GM13976 (cell line): Measurements from ENCODE around the gene TBL1XR1.

Source experiments
- DNase-seq: peaks from one replicate; pipeline ENCODE4 v3.0.0; 2012; ENCODE audit warnings: low spot score
- in situ Hi-C: fragments of 300-500 bp; cut with MboI; formaldehyde crosslinking; loops from one replicate; pipeline ENCODE4 v1.12.0; 2022; ENCODE audit warnings: low sequenced_read_pairs, mixed read lengths, inconsistent platforms; ENCODE audit not compliant: unreplicated experiment
- TF ChIP-seq, protein P1 (sequence below): IDR thresholded peaks from 2 replicates; pipeline ENCODE4 v1.5.1; 2012; ENCODE audit warnings: borderline replicate concordance, mild to moderate bottlenecking; ENCODE audit not compliant: insufficient read depth; ENCODE audit errors: extremely low read depth, missing control alignments, control extremely low read depth

Gene TBL1XR1

DNA sequence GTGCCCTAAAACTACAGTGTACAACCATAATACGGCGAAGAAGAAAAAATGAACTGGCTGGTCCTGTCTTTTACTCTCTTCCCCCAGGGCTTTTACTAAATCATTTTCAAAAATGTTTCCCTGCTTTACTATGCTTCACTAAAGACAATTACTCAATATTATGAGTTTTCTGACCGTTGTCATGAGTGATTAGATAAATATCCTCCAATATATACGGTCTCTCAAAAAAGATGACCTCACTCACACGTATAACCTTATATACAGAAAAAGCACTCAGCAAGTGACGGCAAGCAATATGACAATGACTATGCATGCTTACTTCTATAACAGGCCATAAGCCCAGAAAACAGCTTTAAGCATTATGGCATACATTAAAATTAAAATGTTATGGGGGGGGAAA, 60.5 kb downstream of the TBL1XR1 start:
- no peak for DNase-seq
- TF ChIP-seq, protein P1, sequence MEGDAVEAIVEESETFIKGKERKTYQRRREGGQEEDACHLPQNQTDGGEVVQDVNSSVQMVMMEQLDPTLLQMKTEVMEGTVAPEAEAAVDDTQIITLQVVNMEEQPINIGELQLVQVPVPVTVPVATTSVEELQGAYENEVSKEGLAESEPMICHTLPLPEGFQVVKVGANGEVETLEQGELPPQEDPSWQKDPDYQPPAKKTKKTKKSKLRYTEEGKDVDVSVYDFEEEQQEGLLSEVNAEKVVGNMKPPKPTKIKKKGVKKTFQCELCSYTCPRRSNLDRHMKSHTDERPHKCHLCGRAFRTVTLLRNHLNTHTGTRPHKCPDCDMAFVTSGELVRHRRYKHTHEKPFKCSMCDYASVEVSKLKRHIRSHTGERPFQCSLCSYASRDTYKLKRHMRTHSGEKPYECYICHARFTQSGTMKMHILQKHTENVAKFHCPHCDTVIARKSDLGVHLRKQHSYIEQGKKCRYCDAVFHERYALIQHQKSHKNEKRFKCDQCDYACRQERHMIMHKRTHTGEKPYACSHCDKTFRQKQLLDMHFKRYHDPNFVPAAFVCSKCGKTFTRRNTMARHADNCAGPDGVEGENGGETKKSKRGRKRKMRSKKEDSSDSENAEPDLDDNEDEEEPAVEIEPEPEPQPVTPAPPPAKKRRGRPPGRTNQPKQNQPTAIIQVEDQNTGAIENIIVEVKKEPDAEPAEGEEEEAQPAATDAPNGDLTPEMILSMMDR: no peak
- in situ Hi-C loops: no loop called here

DNA sequence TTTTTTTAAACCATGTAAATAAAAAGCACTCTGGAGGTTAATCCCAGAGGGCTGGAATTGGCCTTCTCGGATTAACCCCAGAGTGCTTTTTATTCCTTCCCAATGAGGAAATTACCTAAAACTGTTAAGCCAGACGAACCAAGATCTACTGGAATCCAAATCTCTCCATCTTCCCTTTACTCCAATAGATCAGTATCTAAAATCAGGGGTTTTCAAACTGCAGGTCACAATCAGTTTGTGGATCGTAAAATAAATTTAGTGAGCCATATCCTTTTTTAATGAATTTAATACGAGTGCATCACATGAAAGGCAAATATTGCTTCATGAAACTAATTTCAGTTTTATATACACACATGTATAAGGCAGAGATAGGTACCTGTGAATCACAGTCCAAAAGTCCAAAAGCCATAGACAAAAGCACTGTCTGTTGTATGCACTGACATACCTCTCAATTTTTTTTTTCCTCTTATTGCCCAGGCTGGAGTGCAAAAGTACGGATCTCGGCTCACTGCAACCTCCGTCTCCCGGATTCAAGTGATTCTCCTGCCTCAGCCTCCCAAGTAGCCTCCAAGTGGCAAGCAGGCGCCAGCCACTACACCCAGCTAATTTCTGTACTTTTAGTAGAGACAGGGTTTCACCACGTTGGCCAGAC, 61.3 kb downstream of the TBL1XR1 start:
- DNase-seq: no peak
- TF ChIP-seq, protein P1: no peak
- in situ Hi-C loops: no loop called here

DNA sequence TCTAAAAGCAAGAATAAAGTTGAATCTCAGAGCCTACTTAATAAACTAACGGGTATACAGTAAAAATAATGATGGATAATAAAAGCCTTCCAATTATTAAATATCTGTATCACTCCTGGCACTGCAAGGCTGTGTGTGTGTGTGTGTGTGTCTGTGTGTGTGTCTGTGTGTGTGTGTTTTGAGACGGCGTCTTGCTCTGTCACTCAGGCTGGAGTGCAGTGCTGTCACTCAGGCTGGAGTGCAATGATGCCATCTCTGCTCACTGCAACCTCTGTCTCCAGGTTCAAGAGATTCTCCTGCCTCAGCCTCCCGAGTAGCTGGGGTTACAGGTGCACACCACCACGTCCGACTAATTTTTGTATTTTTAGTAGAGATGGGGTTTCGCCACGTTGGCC, 62.5 kb downstream of the TBL1XR1 start:
- in situ Hi-C loops: no loop called here
- DNase-seq: no peak
- TF ChIP-seq, protein P1: no peak

DNA sequence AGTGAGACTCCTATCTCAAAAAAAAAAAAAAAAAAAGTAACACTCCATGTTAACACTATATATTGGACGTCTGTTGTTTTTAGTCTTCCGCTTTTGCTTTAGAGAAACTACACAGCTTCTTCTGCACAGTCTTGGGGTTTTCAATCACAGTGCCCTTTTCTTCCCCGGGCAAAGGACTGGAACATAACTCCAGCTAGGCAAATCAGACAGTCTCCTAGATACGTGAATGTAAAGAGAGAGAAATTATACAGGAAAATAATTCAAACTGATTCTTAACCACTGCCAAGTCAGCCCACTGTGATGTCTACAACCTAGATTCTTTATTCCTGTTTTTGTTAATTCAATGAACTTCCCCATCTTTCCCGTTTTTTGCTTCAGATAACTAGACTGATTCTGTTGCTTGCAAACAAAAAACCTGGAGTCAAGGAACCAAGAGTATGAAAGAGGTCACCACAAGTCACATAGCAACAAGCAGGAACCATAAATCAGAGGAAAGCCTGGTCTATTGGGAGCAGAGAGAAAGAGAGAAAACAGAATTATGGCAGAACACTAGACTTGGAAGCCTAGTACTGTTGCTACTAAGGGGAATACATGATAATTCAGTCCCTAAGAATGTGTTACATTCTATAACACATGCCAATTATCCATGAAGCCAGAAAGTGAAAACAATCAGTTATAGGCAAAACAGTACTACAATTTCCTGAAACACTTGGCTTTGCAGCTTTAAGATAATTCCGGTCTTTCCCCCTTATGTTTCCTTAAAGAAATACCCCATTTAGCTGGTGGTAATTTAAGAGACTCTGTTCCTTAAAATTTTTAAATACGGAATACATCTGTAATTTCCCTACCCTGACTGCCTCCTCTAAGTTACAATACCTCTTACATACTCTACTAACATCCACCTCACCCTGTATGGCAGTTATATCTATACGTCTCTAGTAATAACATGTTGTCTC, 63.1 kb downstream of the TBL1XR1 start:
- DNase-seq: no peak
- in situ Hi-C loops: no loop called here
- TF ChIP-seq, protein P1: no peak

DNA sequence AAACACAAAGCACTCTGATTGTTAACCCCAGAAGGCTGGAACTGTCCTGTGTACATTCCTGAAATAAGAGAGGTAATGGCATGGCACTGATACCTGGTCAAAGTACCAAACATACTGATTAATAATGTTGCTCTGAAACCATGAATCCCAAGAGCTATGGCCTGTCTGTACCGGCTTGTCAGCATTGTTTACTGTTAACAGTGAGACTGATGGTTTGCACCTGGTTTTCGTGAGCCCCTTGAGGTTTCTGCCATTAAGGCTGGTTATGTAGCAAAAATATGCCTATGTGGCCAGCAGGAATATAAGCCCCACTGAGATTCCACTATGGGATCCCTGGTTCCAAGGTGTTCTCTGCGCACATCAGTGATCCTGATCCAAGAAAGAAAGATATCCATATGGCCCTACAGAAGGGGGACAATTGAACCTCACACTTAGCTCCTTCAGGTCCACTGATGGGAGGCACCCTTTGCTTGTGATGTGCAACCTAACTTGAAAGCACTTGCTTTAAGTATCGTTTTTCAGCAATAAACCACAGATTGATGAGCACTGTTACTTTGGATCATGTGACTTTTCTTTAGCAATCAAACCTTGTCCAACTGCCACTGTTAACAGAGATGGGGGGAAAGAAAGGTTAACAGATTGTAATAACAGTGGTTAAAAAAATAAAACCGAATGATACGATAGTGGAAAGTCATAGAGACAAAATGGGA, 65.2 kb downstream of the TBL1XR1 start:
- in situ Hi-C loops: no loop called here
- TF ChIP-seq, protein P1: no peak
- no peak for DNase-seq

DNA sequence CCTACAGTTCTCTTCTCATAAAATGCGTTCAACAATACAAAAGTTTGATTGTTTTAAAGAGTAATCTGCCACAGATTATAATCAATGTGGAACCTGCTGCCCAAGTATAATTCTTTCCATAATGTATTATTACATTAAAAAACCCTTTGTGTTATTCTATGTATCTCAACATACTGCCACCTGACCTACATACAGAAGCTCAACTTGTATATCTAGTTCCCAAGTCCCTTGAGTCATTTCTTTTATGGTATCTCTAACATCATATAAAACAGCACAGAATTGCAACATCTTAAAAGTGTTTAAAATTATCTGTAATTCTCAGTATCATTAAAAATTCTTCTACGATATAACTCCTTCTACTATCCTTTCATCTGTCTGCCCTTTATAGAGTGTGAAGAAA, 70.3 kb downstream of the TBL1XR1 start:
- no peak for DNase-seq
- in situ Hi-C loops: no loop called here
- TF ChIP-seq, protein P1: no peak
